Activated CD8-positive, alpha-beta memory T cell treated with anti-CD3 and anti-CD28 coated beads, Interleukin-2, amount 50 U/mL, for 48 hours (primary cell): ENCODE data around the gene ZNF160.
"Not testable (repeated sequence)": the region's sequence is repeated elsewhere in the genome, so short reads cannot be mapped to it uniquely, and the experiment has no call there.

Experiments used
- DNase-seq: peaks from one replicate; pipeline ENCODE4 v3.0.0-alpha.2; 2020

The ZNF160 gene

DNA sequence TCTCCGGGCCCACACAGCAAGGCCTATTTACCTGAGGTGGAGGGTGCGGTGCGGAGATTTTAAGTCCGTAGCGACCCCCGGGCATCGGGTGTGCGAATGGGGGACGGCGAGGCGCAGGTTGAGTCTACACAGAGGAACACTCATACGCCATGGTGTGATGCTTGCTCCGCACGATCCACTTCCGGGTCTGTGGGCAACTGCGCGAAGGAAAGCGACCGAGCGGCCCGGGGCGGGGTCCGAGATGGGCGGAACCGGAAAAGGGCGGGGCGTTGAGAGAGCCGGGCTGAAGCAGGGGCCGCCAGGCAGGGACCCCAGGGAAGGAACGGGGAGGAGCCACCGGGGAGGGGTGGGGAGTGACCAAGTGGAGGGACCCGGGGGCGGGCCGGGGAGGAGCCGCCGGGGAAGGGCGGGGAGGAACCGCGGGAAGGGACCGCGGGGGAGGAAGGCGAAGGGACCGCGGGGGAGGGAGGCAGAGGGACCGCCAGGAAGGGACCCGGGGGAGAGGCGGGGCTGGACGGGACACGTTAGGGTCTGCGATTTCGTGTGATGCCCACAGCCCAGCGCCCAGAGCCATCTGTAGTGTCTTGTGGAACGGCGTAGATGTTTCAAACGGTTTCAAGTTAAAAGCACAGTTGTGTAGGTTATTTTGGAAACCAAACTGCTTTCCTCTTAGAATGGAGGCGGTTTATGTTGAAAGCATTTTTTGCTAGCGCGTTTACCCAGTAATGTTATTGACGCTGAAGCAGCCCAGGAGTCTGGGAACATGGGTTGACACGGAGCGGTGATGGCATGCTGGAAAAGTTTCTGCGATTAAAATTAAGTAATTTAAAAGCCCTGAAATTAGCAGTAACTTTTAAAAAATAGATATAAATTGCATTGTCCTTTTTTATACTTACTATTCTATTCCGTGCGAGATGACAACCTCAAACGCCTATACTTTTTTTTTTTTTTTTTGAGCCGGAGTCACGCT, at the start of gene ZNF160:
Gene ZNF160 (minus strand): TSS at position 189 of the 970 bp plus-strand sequence. CDS start 17,146 bp downstream, outside the sequence.
- peak; percentile 99 for DNase-seq

GRCh38 chr19:53147645-53148044, 44.4 kb upstream of the ZNF160 start:
- DNase-seq, result no peak

- no peak for DNase-seq
These were observed 37.1 kb upstream of the ZNF160 start for GRCh38 chr19:53140351-53140750.

DNA sequence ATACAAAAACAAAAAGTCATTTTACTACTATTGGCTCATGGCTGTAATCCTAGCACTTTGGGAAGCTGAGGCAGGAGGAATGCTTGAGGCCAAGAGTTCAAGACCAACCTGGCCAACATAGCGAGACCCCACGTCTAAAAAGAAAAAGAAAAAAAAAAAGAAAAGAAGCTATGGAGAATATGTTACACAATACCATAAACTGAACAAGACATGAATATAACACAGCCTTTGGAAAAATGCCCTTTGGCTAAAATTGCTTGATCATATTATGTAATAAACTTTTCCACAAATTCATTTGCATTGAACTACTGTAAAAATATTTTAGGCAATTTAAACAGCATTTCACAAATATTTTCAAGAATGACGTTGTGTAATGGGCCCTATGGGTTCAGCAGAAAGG, 33.2 kb upstream of the ZNF160 start:
- DNase-seq, result no peak

- peak; percentile 63 for DNase-seq
These were observed 29.1 kb upstream of the ZNF160 start, which contains the start of gene ZNF415 for GRCh38 chr19:53132141-53132991. Gene ZNF415, minus strand, starts transcription at chr19:53132910. Its CDS starts 10,234 bp downstream, at chr19:53122676.

GRCh38 chr19:53131727-53132126, 28.5 kb upstream of the ZNF160 start:
- DNase-seq, result no peak

- DNase-seq, result no peak
These were observed 27.9 kb upstream of the ZNF160 start for GRCh38 chr19:53131085-53131590.

GRCh38 chr19:53130506-53130905, 27.3 kb upstream of the ZNF160 start:
- DNase-seq, result no peak

GRCh38 chr19:53126733-53127526, 23.7 kb upstream of the ZNF160 start:
- not testable (repeated sequence) for DNase-seq

DNA sequence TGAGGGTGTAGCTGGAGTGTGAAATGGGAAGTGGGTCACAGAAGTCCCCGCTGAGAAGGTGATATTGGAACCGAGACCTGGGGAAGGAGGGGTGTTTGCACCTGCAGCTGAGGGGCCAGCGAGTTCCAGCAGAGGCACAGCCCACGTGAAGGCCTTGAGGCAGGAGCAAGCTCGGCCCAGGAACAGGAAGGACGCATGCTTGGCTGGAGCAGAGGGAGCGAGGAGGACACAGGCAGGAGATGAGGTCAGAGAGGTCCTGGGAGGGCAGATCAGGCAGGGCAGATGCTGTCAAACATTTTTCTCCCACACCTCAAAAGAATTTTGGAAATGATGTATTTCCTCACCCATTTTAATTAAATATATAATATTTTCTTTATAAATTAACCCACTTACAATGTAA, 20.2 kb upstream of the ZNF160 start:
- no peak for DNase-seq

GRCh38 chr19:53112286-53112685, 9.1 kb upstream of the ZNF160 start:
- DNase-seq, result no peak

DNA sequence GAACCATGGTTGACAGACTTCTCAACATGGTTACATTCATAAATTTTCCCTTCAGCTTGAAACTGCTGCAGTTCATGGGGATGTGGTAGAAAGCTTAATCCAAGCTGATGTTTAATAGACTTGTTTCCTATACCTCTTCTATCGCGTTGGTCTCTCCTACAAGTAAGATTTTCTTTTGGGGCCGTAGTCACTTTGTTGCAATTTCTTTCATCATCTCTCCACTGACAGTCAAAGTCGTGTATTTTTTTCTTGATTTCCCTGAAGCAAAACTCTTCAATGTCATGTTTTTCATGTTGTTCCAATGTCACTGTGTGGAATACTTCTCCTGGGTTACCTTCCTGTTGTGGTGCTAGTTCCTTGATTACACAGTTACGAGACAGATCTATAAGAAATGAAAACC, 6.3 kb upstream of the ZNF160 start:
- DNase-seq, result no peak

DNA sequence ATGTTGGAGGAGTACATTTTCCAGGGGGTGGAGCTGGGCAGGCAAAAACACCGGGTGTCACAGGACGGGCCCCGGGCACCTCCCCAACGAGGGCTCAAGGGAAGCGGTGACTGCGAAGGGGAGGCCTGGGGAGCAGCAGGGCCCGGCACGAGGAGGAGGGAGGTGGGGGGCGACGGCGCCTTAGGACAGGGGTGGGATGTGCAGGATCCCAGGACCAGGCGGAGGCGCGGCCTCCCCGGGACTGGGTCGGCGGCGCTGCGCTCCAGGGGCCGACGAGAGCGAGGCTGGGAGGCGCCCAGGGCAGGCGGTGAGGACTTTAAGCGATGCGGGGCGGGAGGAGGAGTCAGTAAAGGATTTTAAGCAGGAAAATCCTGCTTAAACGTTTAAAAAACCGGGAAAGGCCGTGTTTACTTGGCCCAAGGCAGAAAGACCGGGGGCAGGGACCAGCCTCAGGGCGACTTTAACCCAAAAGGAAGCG, 427 bp downstream of the ZNF160 start:
- DNase-seq, result peak; percentile 67

- DNase-seq, result no peak
These were observed 941 bp downstream of the ZNF160 start for GRCh38 chr19:53102206-53102755.

- no peak for DNase-seq
These were observed 1.7 kb downstream of the ZNF160 start for GRCh38 chr19:53101518-53101917.

DNA sequence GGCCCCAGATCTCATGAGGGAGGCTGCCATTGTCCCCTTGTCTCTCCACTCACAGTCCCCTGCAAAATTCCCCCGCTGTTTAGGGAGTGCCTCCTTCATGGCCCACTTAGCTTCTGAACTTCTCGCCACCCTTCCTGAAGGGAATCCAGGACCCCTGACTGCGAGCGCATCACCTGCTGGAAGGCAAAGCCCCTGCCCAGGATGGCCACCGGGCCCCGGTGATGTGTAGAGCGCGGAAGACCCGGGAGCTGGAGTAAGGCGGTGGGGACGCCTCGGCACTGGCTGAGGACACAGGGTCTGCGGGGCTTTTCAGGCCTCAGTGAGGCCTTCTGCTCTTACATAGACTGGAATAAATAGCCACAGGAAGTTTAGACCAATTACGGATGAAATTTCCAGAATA, 4.7 kb downstream of the ZNF160 start:
- DNase-seq, result not testable (repeated sequence)

GRCh38 chr19:53096982-53097690, 6.1 kb downstream of the ZNF160 start:
- DNase-seq, result not testable (repeated sequence)

DNA sequence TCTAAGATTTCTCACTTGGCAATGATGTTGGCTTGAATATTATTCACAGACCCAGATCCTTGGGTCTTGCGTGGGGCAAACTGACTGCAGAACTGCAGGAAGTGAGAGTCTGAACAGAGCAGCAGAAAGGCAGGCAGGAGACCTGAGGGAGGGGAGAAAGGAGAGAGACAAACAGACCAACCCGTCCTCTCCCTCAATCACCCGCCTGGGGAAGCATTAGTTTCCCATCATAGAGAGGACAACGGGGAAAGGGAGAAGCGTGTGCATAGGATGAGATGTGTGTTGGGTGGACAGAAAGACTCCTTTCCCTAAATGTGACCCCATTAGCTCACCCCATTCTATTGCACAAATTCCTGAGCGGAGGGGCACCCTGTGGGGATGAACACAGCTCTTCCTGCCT, 6.6 kb downstream of the ZNF160 start:
- DNase-seq, result not testable (repeated sequence)

GRCh38 chr19:53094754-53095575, 8.3 kb downstream of the ZNF160 start:
- DNase-seq, result no peak

DNA sequence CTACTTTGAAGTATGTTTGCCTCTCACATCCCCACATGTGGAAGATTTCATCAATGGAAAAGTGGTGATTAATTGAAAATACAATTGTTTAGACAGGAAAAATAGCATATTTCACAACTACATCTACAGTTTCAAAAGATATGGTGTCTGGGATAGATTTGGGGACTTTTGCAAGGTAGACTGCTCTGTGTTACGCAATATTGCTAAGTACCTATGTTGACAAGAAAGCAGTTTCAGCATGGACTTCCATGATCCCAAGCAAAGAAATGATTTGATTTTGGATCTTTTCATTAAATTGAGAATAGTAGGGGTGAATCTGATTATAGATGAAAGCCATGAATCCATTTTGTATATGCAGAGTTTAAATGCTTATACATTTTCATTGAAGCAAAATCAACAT, 10.5 kb downstream of the ZNF160 start:
- DNase-seq, result no peak
